ENCODE data around the gene G3BP2.

GRCh38 chr4:75702919-75703411, 29.8 kb upstream of the G3BP2 start:
- TF ChIP-seq EZH2 (IDR thresholded peaks at IDR 0.05) = no peak
- TF ChIP-seq POLR2AphosphoS5 (IDR thresholded peaks at IDR 0.05; ENCODE audit: borderline replicate concordance, low read depth, low read length) = no peak
- TF ChIP-seq FOXP2 (optimal IDR thresholded peaks at IDR 0.05; ENCODE audit: control extremely low read depth, extremely low read length, insufficient read depth) = no peak

Data from SK-N-MC (cell line).